Erythroblast (primary cell): ENCODE results near the gene TRAF2.

Experiments
- GATA1 ChIP-seq: IDR thresholded peaks from 2 replicates; pipeline ENCODE4 v1.6.1; 2011; ENCODE audit warnings: low read depth, mild to moderate bottlenecking, control low read depth, low read length, moderate library complexity
- POLR2A ChIP-seq: IDR thresholded peaks from 2 replicates; pipeline ENCODE4 v1.6.1; 2011; ENCODE audit warnings: mild to moderate bottlenecking, low read length

GRCh38 chr9:136958473-136958872 lies 72.2 kb downstream of the TRAF2 start:
- TF ChIP-seq POLR2A (no peak), GATA1 (no peak)
